Liver (tissue), 3 donors: ENCODE measurements around the gene LTB4R2.

Experiments
- CTCF ChIP-seq: fragments of 150-350 bp; IDR thresholded peaks from 2 replicates; pipeline ENCODE4 v1.5.1; 2017; ENCODE audit warnings: improper control_type of control experiment, low read depth, low read length; ENCODE audit not compliant: missing input control
- EGR1 ChIP-seq, 2 donors: IDR thresholded peaks; 2 replicates each; pipeline ENCODE4 v1.6.1; 2016 to 2018; ENCODE audit warnings: antibody characterized with exemption in 2 of 2, low read depth in 2 of 2
- FOXA1 ChIP-seq: IDR thresholded peaks from 2 replicates; pipeline ENCODE4 v1.6.1; 2016; ENCODE audit warnings: antibody characterized with exemption
- GABPA ChIP-seq, 2 donors: IDR thresholded peaks in 1 of 2; conservative IDR thresholded peaks in 1 of 2; 2 replicates each; pipeline ENCODE4 v1.6.1; 2016; ENCODE audit warnings: antibody characterized with exemption in 2 of 2, mild to moderate bottlenecking in 1 of 2, moderate library complexity in 1 of 2
- JUND ChIP-seq, 2 donors: IDR thresholded peaks; 2 replicates each; pipeline ENCODE4 v1.6.1; 2016; ENCODE audit warnings: antibody characterized with exemption in 2 of 2
- RAD21 ChIP-seq, 2 donors: IDR thresholded peaks; 2 replicates each; pipeline ENCODE4 v1.6.1; 2016; ENCODE audit warnings: antibody characterized with exemption in 2 of 2, mild to moderate bottlenecking in 2 of 2
- RXRA ChIP-seq, 2 donors: IDR thresholded peaks; 2 replicates each; pipeline ENCODE4 v1.6.1; 2017 to 2018; ENCODE audit warnings: antibody characterized with exemption in 2 of 2, mild to moderate bottlenecking in 1 of 2
- YY1 ChIP-seq: IDR thresholded peaks from 2 replicates; pipeline ENCODE4 v1.6.1; 2016; ENCODE audit warnings: antibody characterized with exemption, mild to moderate bottlenecking
- TF ChIP-seq, protein P1 (sequence below): IDR thresholded peaks from 2 replicates; pipeline ENCODE4 v1.6.1; 2016; ENCODE audit warnings: antibody characterized with exemption, mild to moderate bottlenecking
- donor health status: healthy.
- donor health status: healthy.

DNA sequence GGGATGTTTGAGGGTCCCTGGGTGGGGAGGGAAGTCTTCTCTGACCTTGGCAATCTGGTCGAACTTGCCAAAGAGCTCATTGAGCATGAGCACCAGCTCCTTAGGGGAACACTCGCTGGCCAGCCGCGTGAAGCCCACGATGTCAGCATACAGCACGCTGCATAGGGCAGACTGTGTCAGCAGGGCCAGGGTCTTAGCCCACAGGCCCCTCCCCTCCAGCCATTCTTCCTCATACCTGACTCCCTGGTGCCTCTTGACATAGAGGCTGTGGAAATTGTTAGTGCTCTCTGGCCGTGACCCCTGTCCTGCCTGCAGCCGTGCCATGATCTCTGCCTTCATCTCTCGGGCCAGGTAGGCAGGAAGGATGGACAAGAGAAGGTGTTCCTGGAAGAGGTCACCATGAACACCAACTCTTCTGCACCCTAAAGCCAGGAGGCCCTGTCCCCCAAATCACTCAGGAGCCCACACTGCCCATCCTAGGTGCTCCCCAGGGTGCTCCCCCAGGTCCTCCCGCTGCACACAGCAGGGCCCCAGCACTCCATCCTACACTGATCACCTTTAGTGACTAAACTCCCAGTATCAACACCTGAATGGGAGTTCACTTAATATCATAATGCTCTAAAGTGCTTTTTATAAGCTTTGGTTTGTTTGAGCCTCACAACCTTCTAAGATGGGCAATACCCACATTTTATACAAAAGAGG lies 21.2 kb downstream of the LTB4R2 start:
- TF ChIP-seq CTCF (no peak), FOXA1 (no peak), RXRA (IDR thresholded peaks at IDR 0.05) (no peak), JUND (IDR thresholded peaks at IDR 0.05) (no peak), YY1 (no peak), GABPA (IDR thresholded peaks at IDR 0.05 in 1 of 2, conservative IDR thresholded peaks at IDR 0.05 in 1 of 2) (no peak), EGR1 (IDR thresholded peaks at IDR 0.05; ENCODE audit: low read depth in 2 of 2) (no peak), RAD21 (IDR thresholded peaks at IDR 0.05) (no peak)
- TF ChIP-seq, protein P1, sequence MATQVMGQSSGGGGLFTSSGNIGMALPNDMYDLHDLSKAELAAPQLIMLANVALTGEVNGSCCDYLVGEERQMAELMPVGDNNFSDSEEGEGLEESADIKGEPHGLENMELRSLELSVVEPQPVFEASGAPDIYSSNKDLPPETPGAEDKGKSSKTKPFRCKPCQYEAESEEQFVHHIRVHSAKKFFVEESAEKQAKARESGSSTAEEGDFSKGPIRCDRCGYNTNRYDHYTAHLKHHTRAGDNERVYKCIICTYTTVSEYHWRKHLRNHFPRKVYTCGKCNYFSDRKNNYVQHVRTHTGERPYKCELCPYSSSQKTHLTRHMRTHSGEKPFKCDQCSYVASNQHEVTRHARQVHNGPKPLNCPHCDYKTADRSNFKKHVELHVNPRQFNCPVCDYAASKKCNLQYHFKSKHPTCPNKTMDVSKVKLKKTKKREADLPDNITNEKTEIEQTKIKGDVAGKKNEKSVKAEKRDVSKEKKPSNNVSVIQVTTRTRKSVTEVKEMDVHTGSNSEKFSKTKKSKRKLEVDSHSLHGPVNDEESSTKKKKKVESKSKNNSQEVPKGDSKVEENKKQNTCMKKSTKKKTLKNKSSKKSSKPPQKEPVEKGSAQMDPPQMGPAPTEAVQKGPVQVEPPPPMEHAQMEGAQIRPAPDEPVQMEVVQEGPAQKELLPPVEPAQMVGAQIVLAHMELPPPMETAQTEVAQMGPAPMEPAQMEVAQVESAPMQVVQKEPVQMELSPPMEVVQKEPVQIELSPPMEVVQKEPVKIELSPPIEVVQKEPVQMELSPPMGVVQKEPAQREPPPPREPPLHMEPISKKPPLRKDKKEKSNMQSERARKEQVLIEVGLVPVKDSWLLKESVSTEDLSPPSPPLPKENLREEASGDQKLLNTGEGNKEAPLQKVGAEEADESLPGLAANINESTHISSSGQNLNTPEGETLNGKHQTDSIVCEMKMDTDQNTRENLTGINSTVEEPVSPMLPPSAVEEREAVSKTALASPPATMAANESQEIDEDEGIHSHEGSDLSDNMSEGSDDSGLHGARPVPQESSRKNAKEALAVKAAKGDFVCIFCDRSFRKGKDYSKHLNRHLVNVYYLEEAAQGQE, result no peak
